Spleen (tissue), 11 donors: ENCODE data around the gene ACP6. TPM values are rescaled to one million over a fixed set of nuclear protein-coding genes. Genes with fewer than 3 reads are reported as not detected.
"Not testable (repeated sequence)": the region's sequence is repeated elsewhere in the genome, so short reads cannot be mapped to it uniquely, and the experiment has no call there.

Experiments
- DNase-seq: peaks from one replicate; pipeline ENCODE4 v3.0.0-alpha.2; 2020
- H3K27ac ChIP-seq, 8 donors: fragments of 200-600 bp; sonication (generic) in 7 of 8; 1 replicate in 4 of 8; 2 replicates in 4 of 8; pipeline versions ENCODE4 v1.5.0 to v1.8.0; 2016 to 2021; ENCODE audit warnings: inconsistent platforms in 4 of 8, mild to moderate bottlenecking in 4 of 8, moderate library complexity in 1 of 8
- H3K27me3 ChIP-seq, 7 donors: fragments of 200-600 bp; sonication (generic) in 6 of 7; replicated peaks in 1 of 7; 1 replicate in 4 of 7; 2 replicates in 3 of 7; pipeline versions ENCODE4 v1.5.0 to v1.8.0; 2016 to 2021; ENCODE audit warnings: inconsistent platforms in 3 of 7, mild to moderate bottlenecking in 1 of 7
- H3K36me3 ChIP-seq, 6 donors: fragments of 200-600 bp; sonication (generic) in 5 of 6; 1 replicate in 4 of 6; 2 replicates in 2 of 6; pipeline versions ENCODE4 v1.5.0 to v1.8.0; 2016 to 2021; ENCODE audit warnings: inconsistent platforms in 2 of 6
- H3K4me1 ChIP-seq, 6 donors: fragments of 200-600 bp; sonication (generic) in 5 of 6; 1 replicate in 3 of 6; 2 replicates in 3 of 6; pipeline versions ENCODE4 v1.5.0 to v1.8.0; 2016 to 2021; ENCODE audit warnings: inconsistent platforms in 3 of 6
- H3K4me3 ChIP-seq, 8 donors: fragments of 200-600 bp; sonication (generic) in 7 of 8; 1 replicate in 4 of 8; 2 replicates in 4 of 8; pipeline versions ENCODE4 v1.5.0 to v1.8.0; 2016 to 2021; ENCODE audit warnings: inconsistent platforms in 4 of 8, mild to moderate bottlenecking in 4 of 8, moderate library complexity in 2 of 8
- H3K9me3 ChIP-seq, 8 donors: fragments of 200-600 bp; sonication (generic) in 7 of 8; 1 replicate in 4 of 8; 2 replicates in 4 of 8; pipeline versions ENCODE4 v1.5.0 to v1.8.0; 2016 to 2021; ENCODE audit warnings: inconsistent platforms in 4 of 8
- POLR2A ChIP-seq, 3 donors: fragments of 450-650 bp; IDR thresholded peaks; one replicate each; pipeline ENCODE4 v1.5.1; 2017; ENCODE audit warnings: antibody characterized with exemption in 3 of 3, mild to moderate bottlenecking in 1 of 3
- POLR2AphosphoS5 ChIP-seq, 3 donors: sonication (generic); formaldehyde crosslinking; IDR thresholded peaks; one replicate each; pipeline ENCODE4 v1.5.1; 2017; ENCODE audit warnings: antibody characterized with exemption in 3 of 3
- WGBS, 5 donors: extraction: QIAGEN DNeasy Blood & Tissue Kit in 3 of 5; methylation state at CpG; one replicate each; pipeline versions ENCODE4 v1.1.5 to v1.1.7; 2013 to 2018; 5-methylcytosine and 5-hydroxymethylcytosine counted together
- intact Hi-C: fragments of 100-400 bp; cut with DNase I; formaldehyde crosslinking; loops from one replicate; pipeline ENCODE4 v1.15.0; 2023; ENCODE audit warnings: low total_unique reads
- polyA plus RNA-seq, 3 donors: library from polyadenylated mRNA; stranded (reverse); fragments of 200-250 nt; gene quantifications; one replicate each; pipeline ENCODE4 v1.2.1, GENCODE V29; 2013
- total RNA-seq, 7 donors: library from RNA; depleted of rRNA in 3 of 7; stranded (reverse); fragments of >200 nt in 3 of 7; fragmentation: NEBNext Ultra II Directional in 4 of 7; extraction: Animal tissue kit (Norgen Biotek cat#: 25700) in 4 of 7; gene quantifications; one replicate each; pipeline versions ENCODE4 v1.1.0 to v1.2.1, GENCODE V29; 2016 to 2021
- TF ChIP-seq, protein P1 (sequence below), 11 experiments: fragments of 200-600 bp in 7 of 11; fragments of 450-650 bp in 4 of 11; sonication (generic) in 4 of 11; IDR thresholded peaks in 8 of 11; conservative IDR thresholded peaks in 3 of 11; 1 replicate in 7 of 11; 2 replicates in 4 of 11; pipeline versions ENCODE4 v1.4.0 to v1.8.0; 2016 to 2021; ENCODE audit warnings: antibody characterized with exemption in 11 of 11, inconsistent platforms in 4 of 11, mild to moderate bottlenecking in 1 of 11
- donor health status: healthy with polysubstance abuse.
- donor health status: DM: no; HTN: no; CAD: no; lungs with moderate emphysema.
- donor health status: DM: no; HTN: no; CAD: no.
- donor health status: Bipolar disorder and iron deficiency.
- donor health status: healthy.
- donor health status: DM: no; HTN: no; CAD: no.
- donor health status: DM: yes; HTN: yes; CAD: no.

Gene ACP6
- total and polyA plus RNA-seq, 10 donors = 7.1 to 18.8 (median 9.3) TPM

DNA sequence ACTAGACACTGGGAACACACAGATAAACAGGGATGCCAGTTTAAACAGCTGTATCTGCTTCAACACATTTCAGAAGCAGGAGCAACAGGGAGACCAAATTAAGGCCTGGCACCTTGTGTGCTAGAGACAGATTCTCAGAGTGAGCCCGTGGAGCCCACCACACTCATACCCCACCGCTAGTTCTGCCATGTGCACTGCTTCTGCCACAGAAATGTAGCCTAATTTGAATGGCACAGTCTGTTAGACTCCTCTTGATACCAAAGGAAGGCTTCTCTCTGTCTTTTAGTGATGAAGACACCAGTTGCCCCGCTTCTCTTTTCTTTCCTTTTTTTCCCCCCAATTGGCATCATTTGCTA lies 29.3 kb upstream of the ACP6 start:
- Histone ChIP-seq H3K4me3 (no peak overlapping the region), H3K36me3 (no peaks in the 10 kb centered on the region), H3K27me3 (peaks cover 0 to 7% (median 0%) of the 10 kb centered on the region in 7 donors), H3K27ac (no peak overlapping the region), H3K4me1 (peaks cover 0 to 3% (median 0%) of the 10 kb centered on the region in 6 donors), H3K9me3 (no peaks in the 10 kb centered on the region)
- WGBS, 5 donors = 48 to 70% (median 58%) methylated on average over 3 of the region's 3 CpGs
- intact Hi-C loops = no loop called here
- TF ChIP-seq, protein P1, sequence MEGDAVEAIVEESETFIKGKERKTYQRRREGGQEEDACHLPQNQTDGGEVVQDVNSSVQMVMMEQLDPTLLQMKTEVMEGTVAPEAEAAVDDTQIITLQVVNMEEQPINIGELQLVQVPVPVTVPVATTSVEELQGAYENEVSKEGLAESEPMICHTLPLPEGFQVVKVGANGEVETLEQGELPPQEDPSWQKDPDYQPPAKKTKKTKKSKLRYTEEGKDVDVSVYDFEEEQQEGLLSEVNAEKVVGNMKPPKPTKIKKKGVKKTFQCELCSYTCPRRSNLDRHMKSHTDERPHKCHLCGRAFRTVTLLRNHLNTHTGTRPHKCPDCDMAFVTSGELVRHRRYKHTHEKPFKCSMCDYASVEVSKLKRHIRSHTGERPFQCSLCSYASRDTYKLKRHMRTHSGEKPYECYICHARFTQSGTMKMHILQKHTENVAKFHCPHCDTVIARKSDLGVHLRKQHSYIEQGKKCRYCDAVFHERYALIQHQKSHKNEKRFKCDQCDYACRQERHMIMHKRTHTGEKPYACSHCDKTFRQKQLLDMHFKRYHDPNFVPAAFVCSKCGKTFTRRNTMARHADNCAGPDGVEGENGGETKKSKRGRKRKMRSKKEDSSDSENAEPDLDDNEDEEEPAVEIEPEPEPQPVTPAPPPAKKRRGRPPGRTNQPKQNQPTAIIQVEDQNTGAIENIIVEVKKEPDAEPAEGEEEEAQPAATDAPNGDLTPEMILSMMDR (IDR thresholded peaks at IDR 0.05 in 8 of 11, conservative IDR thresholded peaks at IDR 0.05 in 3 of 11) = no peak
- TF ChIP-seq POLR2A (IDR thresholded peaks at IDR 0.05) (no peak), POLR2AphosphoS5 (IDR thresholded peaks at IDR 0.05) (no peak)
- DNase-seq = no peak

- Histone ChIP-seq H3K27me3 (peaks cover 0 to 5% (median 0%) of the 10 kb centered on the region in 7 donors), H3K36me3 (no peaks in the 10 kb centered on the region), H3K9me3 (peaks cover 5 to 49% (median 35%) of the 10 kb centered on the region in 8 donors), H3K4me3 (no peak overlapping the region), H3K27ac (no peak overlapping the region), H3K4me1 (no peaks in the 10 kb centered on the region)
- DNase-seq = no peak
- intact Hi-C loops = no loop called here
- no peak for TF ChIP-seq POLR2AphosphoS5 (IDR thresholded peaks at IDR 0.05)
- TF ChIP-seq, protein P1 (IDR thresholded peaks at IDR 0.05 in 8 of 11, conservative IDR thresholded peaks at IDR 0.05 in 3 of 11) = no peak
- no peak for TF ChIP-seq POLR2A (IDR thresholded peaks at IDR 0.05)
These were observed 12.9 kb upstream of the ACP6 start for GRCh38 chr1:147683163-147683763.

DNA sequence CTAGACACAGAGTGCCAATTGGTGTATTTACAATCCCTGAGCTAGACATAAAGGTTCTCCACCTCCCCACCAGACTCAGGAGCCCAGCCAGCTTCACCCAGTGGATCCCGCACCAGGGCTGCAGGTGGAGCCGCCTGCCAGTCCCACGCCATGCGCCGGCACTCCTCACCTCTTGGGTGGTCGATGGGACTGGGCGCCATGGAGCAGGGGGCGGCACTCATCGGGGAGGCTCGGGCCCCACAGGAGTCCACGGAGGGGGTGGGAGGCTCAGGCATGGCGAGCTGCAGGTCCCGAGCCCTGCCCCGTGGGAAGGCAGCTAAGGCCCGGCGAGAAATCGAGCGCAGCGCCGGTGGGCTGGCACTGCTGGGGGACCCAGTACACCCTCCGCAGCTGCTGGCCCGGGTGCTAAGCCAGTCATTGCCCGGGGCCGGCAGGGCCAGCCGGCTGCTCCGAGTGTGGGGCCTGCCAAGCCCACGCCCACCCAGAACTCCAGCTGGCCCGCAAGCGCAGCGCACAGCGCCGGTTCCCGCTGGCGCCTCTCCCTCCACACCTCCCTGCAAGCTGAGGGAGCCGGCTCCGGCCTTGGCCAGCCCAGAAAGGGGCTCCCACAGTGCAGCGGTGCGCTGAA lies 10.4 kb upstream of the ACP6 start:
- intact Hi-C loops, H3K27ac ChIP-seq, H3K4me1 ChIP-seq, H3K4me3 ChIP-seq, H3K36me3 ChIP-seq, H3K27me3 ChIP-seq, DNase-seq: not testable (repeated sequence)
- 93 to 97% (median 97%) methylated on average over 22 to 38 of the region's 38 CpGs for WGBS, 5 donors
- H3K9me3 ChIP-seq = peaks cover 5 to 57% (median 48%) of the 10 kb centered on the region in 8 donors

DNA sequence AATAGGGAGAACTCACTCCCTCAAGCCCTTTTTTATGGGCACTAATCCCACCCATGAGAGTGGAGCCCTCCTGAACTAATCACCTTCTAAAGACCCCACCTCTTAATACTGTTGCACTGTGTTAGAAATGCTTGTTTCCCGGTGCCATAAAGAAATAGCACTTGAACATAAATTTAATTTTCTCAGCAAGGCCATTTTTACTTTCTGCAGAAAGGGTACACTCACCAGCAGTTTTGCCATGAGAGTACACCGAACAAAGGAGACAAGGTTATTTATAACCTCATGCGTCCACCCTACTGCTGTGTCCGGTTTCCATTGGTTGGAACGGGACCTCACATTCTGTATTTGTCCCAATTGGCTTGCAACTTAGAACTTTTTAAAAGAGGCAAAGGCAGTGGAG lies 7.4 kb upstream of the ACP6 start:
- DNase-seq, H3K4me3 ChIP-seq, H3K27me3 ChIP-seq, H3K4me1 ChIP-seq, H3K36me3 ChIP-seq, intact Hi-C loops, H3K27ac ChIP-seq: not testable (repeated sequence)
- WGBS, 5 donors = 86 to 95% (median 91%) methylated on average over 5 of the region's 5 CpGs
- peaks cover 0 to 36% (median 28%) of the 10 kb centered on the region in 8 donors for H3K9me3 ChIP-seq

- WGBS, 5 donors = 56 to 74% (median 67%) methylated on average over 4 of the region's 4 CpGs
- intact Hi-C loops = no loop called here
- no peaks in the 10 kb centered on the region for H3K36me3 ChIP-seq
These were observed 6.2 kb upstream of the ACP6 start for GRCh38 chr1:147676311-147677085.

More at GRCh38 chr1:147676311-147677085, 6.2 kb upstream of the ACP6 start:
- Histone ChIP-seq H3K4me3 (no peak overlapping the region), H3K27ac (no peak overlapping the region), H3K9me3 (peaks cover 0 to 24% (median 16%) of the 10 kb centered on the region in 8 donors), H3K27me3 (peaks cover 0 to 4% (median 0%) of the 10 kb centered on the region in 7 donors), H3K4me1 (no peaks in the 10 kb centered on the region)
- DNase-seq = no peak
- TF ChIP-seq POLR2AphosphoS5 (IDR thresholded peaks at IDR 0.05) (no peak), POLR2A (IDR thresholded peaks at IDR 0.05) (no peak)
- TF ChIP-seq, protein P1 (IDR thresholded peaks at IDR 0.05 in 8 of 11, conservative IDR thresholded peaks at IDR 0.05 in 3 of 11) = no peak
